HEK293T (cell line): ENCODE measurements around the gene CCDC15.
"Not testable (repeated sequence)": the region's sequence is repeated elsewhere in the genome, so short reads cannot be mapped to it uniquely, and the experiment has no call there.

Experiments used
- CTCF ChIA-PET: fragments of 350-600 bp; formaldehyde crosslinking; extraction: SDS; loops from one replicate; lab custom pipeline; 2021; ENCODE audit warnings: antibody characterized with exemption, inconsistent platforms; lab: Yijun Ruan, JAX
- POLR2A ChIA-PET: fragments of 350-600 bp; formaldehyde crosslinking; extraction: SDS; loops from one replicate; lab custom pipeline; 2020; ENCODE audit warnings: antibody characterized with exemption, inconsistent platforms; lab: Yijun Ruan, JAX
- DNase-seq: peaks from one replicate; pipeline ENCODE4 v3.0.0; 2012; ENCODE audit warnings: mixed read lengths; ENCODE audit errors: extremely low spot score
- ARNT ChIP-seq: fragments of 450-650 bp; IDR thresholded peaks from 2 replicates; pipeline ENCODE4 v1.6.1; 2017; ENCODE audit warnings: mild to moderate bottlenecking
- BHLHE40 ChIP-seq: fragments of 450-650 bp; IDR thresholded peaks from 2 replicates; pipeline ENCODE4 v1.6.1; 2016; ENCODE audit warnings: mild to moderate bottlenecking, moderate library complexity, borderline replicate concordance
- CTBP1 ChIP-seq: fragments of 450-650 bp; IDR thresholded peaks from 2 replicates; pipeline ENCODE4 v1.6.1; 2016; ENCODE audit warnings: borderline replicate concordance
- ELF4 ChIP-seq: fragments of 450-650 bp; IDR thresholded peaks from 2 replicates; pipeline ENCODE4 v1.6.1; 2017; ENCODE audit warnings: antibody characterized with exemption
- FOXA1 ChIP-seq: fragments of 450-650 bp; IDR thresholded peaks from 2 replicates; pipeline ENCODE4 v1.6.1; 2016; ENCODE audit warnings: mild to moderate bottlenecking
- FOXK2 ChIP-seq: fragments of 450-650 bp; IDR thresholded peaks from 2 replicates; pipeline ENCODE4 v1.6.1; 2016; ENCODE audit warnings: mild to moderate bottlenecking
- FOXM1 ChIP-seq: fragments of 450-650 bp; IDR thresholded peaks from 2 replicates; pipeline ENCODE4 v1.6.1; 2017; ENCODE audit warnings: mild to moderate bottlenecking, borderline replicate concordance
- HDGF ChIP-seq: fragments of 450-650 bp; IDR thresholded peaks from 2 replicates; pipeline ENCODE4 v1.6.1; 2017; ENCODE audit warnings: antibody characterized with exemption, borderline replicate concordance
- L3MBTL2 ChIP-seq: fragments of 450-650 bp; conservative IDR thresholded peaks from 2 replicates; pipeline ENCODE4 v1.6.1; 2016; ENCODE audit warnings: mild to moderate bottlenecking
- LEF1 ChIP-seq: fragments of 450-650 bp; IDR thresholded peaks from 2 replicates; pipeline ENCODE4 v1.6.1; 2017; ENCODE audit warnings: mild to moderate bottlenecking, borderline replicate concordance
- NFRKB ChIP-seq: fragments of 450-650 bp; IDR thresholded peaks from 2 replicates; pipeline ENCODE4 v1.6.1; 2016; ENCODE audit warnings: mild to moderate bottlenecking, moderate library complexity
- PKNOX1 ChIP-seq: fragments of 450-650 bp; IDR thresholded peaks from 2 replicates; pipeline ENCODE4 v1.6.1; 2016
- SP1 ChIP-seq: fragments of 450-650 bp; IDR thresholded peaks from 2 replicates; pipeline ENCODE4 v1.6.1; 2017
- SUZ12 ChIP-seq: fragments of 450-650 bp; IDR thresholded peaks from 2 replicates; pipeline ENCODE4 v1.6.1; 2016; ENCODE audit warnings: mild to moderate bottlenecking
- TARDBP ChIP-seq: fragments of 450-650 bp; IDR thresholded peaks from 2 replicates; pipeline ENCODE4 v1.6.1; 2016
- ZNF384 ChIP-seq: fragments of 450-650 bp; IDR thresholded peaks from 2 replicates; pipeline ENCODE4 v1.6.1; 2016

Gene CCDC15

GRCh38 chr11:125085301-125086081, 131.5 kb downstream of the CCDC15 start:
- ChIA-PET POLR2A (no interaction called here), CTCF (no interaction called here)
- TF ChIP-seq ARNT, result no peak
- no peak for TF ChIP-seq L3MBTL2
- TF ChIP-seq HDGF, result no peak
- no peak for TF ChIP-seq LEF1
- TF ChIP-seq FOXA1, result no peak
- TF ChIP-seq ELF4, result no peak
- no peak for TF ChIP-seq TARDBP
- no peak for TF ChIP-seq FOXM1
- TF ChIP-seq SUZ12, result no peak
- TF ChIP-seq BHLHE40, result no peak
- TF ChIP-seq ZNF384, result no peak
- no peak for TF ChIP-seq FOXK2
- TF ChIP-seq PKNOX1, result no peak
- TF ChIP-seq SP1, result no peak
- DNase-seq, result no peak

- CTCF ChIA-PET, result interaction anchor here (1.0 kb wide), 1 partner anchor 318 kb away, joined by 3 read pairs; no protein-coding TSS in a partner anchor
- POLR2A ChIA-PET, result no interaction called here
- TF ChIP-seq SUZ12 (no peak), SP1 (no peak), ZNF384 (no peak), ARNT (no peak), PKNOX1 (no peak), ELF4 (no peak)
- DNase-seq, result no peak
Measured at GRCh38 chr11:125086633-125087296, 132.8 kb downstream of the CCDC15 start.

GRCh38 chr11:125088123-125088522, 134.1 kb downstream of the CCDC15 start:
- no peak for TF ChIP-seq BHLHE40
- no peak for TF ChIP-seq ELF4
- no peak for TF ChIP-seq TARDBP
- no peak for TF ChIP-seq HDGF
- no peak for TF ChIP-seq FOXK2
- ChIA-PET POLR2A (no interaction called here), CTCF (interaction anchor here (1.0 kb wide), 1 partner anchor 259 kb away, joined by 3 read pairs; no protein-coding TSS in a partner anchor)
- no peak for DNase-seq

- TF ChIP-seq FOXM1, result no peak
- no peak for TF ChIP-seq ELF4
- no peak for TF ChIP-seq ARNT
- TF ChIP-seq FOXK2, result no peak
- TF ChIP-seq SUZ12, result no peak
- no peak for TF ChIP-seq FOXA1
- TF ChIP-seq CTBP1, result no peak
- no peak for TF ChIP-seq TARDBP
- TF ChIP-seq SP1, result no peak
- TF ChIP-seq BHLHE40, result no peak
- TF ChIP-seq HDGF, result no peak
- CTCF ChIA-PET, result interaction anchor here (1.0 to 1.1 kb wide), 2 partner anchors 21 to 53 kb away, joined by 3 read pairs; no protein-coding TSS in a partner anchor
- DNase-seq, result no peak
- POLR2A ChIA-PET, result no interaction called here
Measured at GRCh38 chr11:125088576-125089455, 134.8 kb downstream of the CCDC15 start.

GRCh38 chr11:125089481-125089880, 135.5 kb downstream of the CCDC15 start:
- DNase-seq, POLR2A ChIA-PET: not testable (repeated sequence)
- CTCF ChIA-PET, result interaction anchor here (0.7 to 1.1 kb wide), 3 partner anchors 21 to 63 kb away, joined by 3 read pairs; no protein-coding TSS in a partner anchor

- CTCF ChIA-PET, result interaction anchor here (0.7 to 1.7 kb wide), 6 partner anchors 20 to 255 kb away, joined by 3 to 5 read pairs (median 3); no protein-coding TSS in a partner anchor
- POLR2A ChIA-PET, result interaction anchor here (1.7 kb wide), 1 partner anchor 13 kb away, joined by 5 read pairs; no protein-coding TSS in a partner anchor
- not testable (repeated sequence) for DNase-seq
Measured at GRCh38 chr11:125090151-125090550, 136.1 kb downstream of the CCDC15 start.

GRCh38 chr11:125090816-125091215, 136.8 kb downstream of the CCDC15 start:
- POLR2A ChIA-PET, result interaction anchor here (1.0 to 1.7 kb wide), 3 partner anchors 12 to 33 kb away, joined by 3 to 6 read pairs (median 5); partner anchors contain the start of gene TMEM218
- TF ChIP-seq SUZ12, result no peak
- no peak for TF ChIP-seq ELF4
- no peak for TF ChIP-seq L3MBTL2
- no peak for TF ChIP-seq SP1
- TF ChIP-seq LEF1, result no peak
- no peak for TF ChIP-seq TARDBP
- no peak for TF ChIP-seq ZNF384
- no peak for TF ChIP-seq ARNT
- TF ChIP-seq FOXK2, result no peak
- TF ChIP-seq NFRKB, result no peak
- no peak for TF ChIP-seq CTBP1
- no peak for TF ChIP-seq BHLHE40
- no peak for TF ChIP-seq PKNOX1
- no peak for TF ChIP-seq HDGF
- TF ChIP-seq FOXA1, result no peak
- TF ChIP-seq FOXM1, result no peak
- CTCF ChIA-PET, result interaction anchor here (0.6 to 2.0 kb wide), 21 partner anchors 8 to 362 kb away, joined by 3 to 20 read pairs (median 5); no protein-coding TSS in a partner anchor

More at GRCh38 chr11:125090816-125091215, 136.8 kb downstream of the CCDC15 start:
- DNase-seq, result no peak
